Measurements from ENCODE around the gene ASB15.

The ASB15 gene

GRCh38 chr7:123640583-123640982, 39.0 kb downstream of the ASB15 start:
- TF ChIP-seq CTCF (IDR thresholded peaks at IDR 0.05; ENCODE audit: insufficient read depth, low read depth, low read length, missing control alignments) = no peak

GRCh38 chr7:123641901-123642300, 40.3 kb downstream of the ASB15 start:
- DNase-seq (ENCODE audit: low read depth) = no peak
- TF ChIP-seq CTCF (IDR thresholded peaks at IDR 0.05; ENCODE audit: insufficient read depth, low read depth, low read length, missing control alignments) = no peak

More at GRCh38 chr7:123640583-123640982, 39.0 kb downstream of the ASB15 start:
- no peak for DNase-seq (ENCODE audit: low read depth)
- H3K4me3 ChIP-seq (ENCODE audit: low read length) = no peak overlapping the region

GRCh38 chr7:123643495-123644441, 42.1 kb downstream of the ASB15 start:
- no peak for TF ChIP-seq CTCF (IDR thresholded peaks at IDR 0.05; ENCODE audit: insufficient read depth, low read depth, low read length, missing control alignments)
- H3K4me3 ChIP-seq (ENCODE audit: low read length) = no peak overlapping the region
- peak; percentile 63 for DNase-seq (ENCODE audit: low read depth)

More at GRCh38 chr7:123641901-123642300, 40.3 kb downstream of the ASB15 start:
- no peak overlapping the region for H3K4me3 ChIP-seq (ENCODE audit: low read length)

GRCh38 chr7:123645516-123645915, 43.9 kb downstream of the ASB15 start:
- no peak for DNase-seq (ENCODE audit: low read depth)
- no peak overlapping the region for H3K4me3 ChIP-seq (ENCODE audit: low read length)
- no peak for TF ChIP-seq CTCF (IDR thresholded peaks at IDR 0.05; ENCODE audit: insufficient read depth, low read depth, low read length, missing control alignments)

GRCh38 chr7:123647106-123647730, 45.6 kb downstream of the ASB15 start:
- DNase-seq (ENCODE audit: low read depth) = peak; percentile 48
- no peak for TF ChIP-seq CTCF (IDR thresholded peaks at IDR 0.05; ENCODE audit: insufficient read depth, low read depth, low read length, missing control alignments)
- H3K4me3 ChIP-seq (ENCODE audit: low read length) = no peak overlapping the region

GRCh38 chr7:123649964-123650363, 48.3 kb downstream of the ASB15 start:
- H3K4me3 ChIP-seq (ENCODE audit: low read length) = no peak overlapping the region
- no peak for TF ChIP-seq CTCF (IDR thresholded peaks at IDR 0.05; ENCODE audit: insufficient read depth, low read depth, low read length, missing control alignments)
- DNase-seq (ENCODE audit: low read depth) = peak; percentile 56

All from epithelial cell of esophagus (primary cell).